Upper lobe of left lung (tissue), 6 donors: Measurements from ENCODE around the gene DOK7. TPM values are rescaled to one million over a fixed set of nuclear protein-coding genes. Genes with fewer than 3 reads are reported as not detected.

Experiments used
- ATAC-seq, 2 donors: fragments of 200-7000 bp; cut with Tn5 transposase; one replicate each; pipeline ENCODE4 v1.9.1; 2022; ENCODE audit warnings: mild to moderate bottlenecking in 2 of 2, moderate library complexity in 2 of 2; ENCODE audit not compliant: low FRiP score in 2 of 2
- DNase-seq, 2 donors: peaks; one replicate each; pipeline ENCODE4 v3.0.0-alpha.2; 2019 to 2020
- H3K27ac ChIP-seq, 4 donors: fragments of 200-600 bp; sonication (generic); one replicate each; pipeline ENCODE4 v1.5.1; 2016 to 2019
- H3K27me3 ChIP-seq, 4 donors: fragments of 200-600 bp; sonication (generic); one replicate each; pipeline ENCODE4 v1.5.1; 2017 to 2019
- H3K36me3 ChIP-seq, 4 donors: fragments of 200-600 bp; sonication (generic); one replicate each; pipeline ENCODE4 v1.5.1; 2016 to 2019
- H3K4me1 ChIP-seq, 4 donors: fragments of 200-600 bp; sonication (generic); one replicate each; pipeline ENCODE4 v1.5.1; 2018 to 2019
- H3K4me3 ChIP-seq, 4 donors: fragments of 200-600 bp; sonication (generic); one replicate each; pipeline ENCODE4 v1.5.1; 2017 to 2019; ENCODE audit warnings: mild to moderate bottlenecking in 2 of 4, moderate library complexity in 1 of 4
- H3K9me3 ChIP-seq, 4 donors: fragments of 200-600 bp; sonication (generic); one replicate each; pipeline ENCODE4 v1.5.1; 2018 to 2019
- EP300 ChIP-seq, 4 donors: sonication (generic); formaldehyde crosslinking; IDR thresholded peaks; one replicate each; pipeline ENCODE4 v1.5.1; 2017; ENCODE audit warnings: antibody characterized with exemption in 4 of 4, control low read depth in 2 of 4
- POLR2A ChIP-seq, 4 donors: fragments of 450-650 bp; IDR thresholded peaks; one replicate each; pipeline ENCODE4 v1.5.1; 2016 to 2017; ENCODE audit warnings: antibody characterized with exemption in 4 of 4, mild to moderate bottlenecking in 2 of 4
- POLR2AphosphoS5 ChIP-seq, 2 donors: sonication (generic); formaldehyde crosslinking; IDR thresholded peaks; one replicate each; pipeline ENCODE4 v1.5.1; 2017; ENCODE audit warnings: antibody characterized with exemption in 2 of 2
- WGBS, 2 donors: methylation state at CpG; one replicate each; pipeline ENCODE4 v1.1.5; 2017 to 2018; 5-methylcytosine and 5-hydroxymethylcytosine counted together
- total RNA-seq, 6 donors: library from RNA; depleted of rRNA in 4 of 6; stranded (reverse); fragments of >200 nt in 4 of 6; gene quantifications; one replicate each; pipeline versions ENCODE4 v1.1.0 to v1.2.1, GENCODE V29; 2016 to 2021
- TF ChIP-seq, protein P1 (sequence below), 6 experiments: fragments of 450-650 bp in 4 of 6; fragments of 200-600 bp in 2 of 6; sonication (generic) in 2 of 6; IDR thresholded peaks; one replicate each; pipeline ENCODE4 v1.5.1; 2016 to 2019; ENCODE audit warnings: antibody characterized with exemption in 6 of 6
- donor health status: DM: no; HTN: no; CAD: no; lungs with moderate emphysema.
- donor health status: DM: no; HTN: yes; CAD: no; lungs with severe emphysema.

The DOK7 gene
- total RNA-seq, 6 donors from 2014 or later = 2.1 to 16.0 (median 4.0) TPM

DNA sequence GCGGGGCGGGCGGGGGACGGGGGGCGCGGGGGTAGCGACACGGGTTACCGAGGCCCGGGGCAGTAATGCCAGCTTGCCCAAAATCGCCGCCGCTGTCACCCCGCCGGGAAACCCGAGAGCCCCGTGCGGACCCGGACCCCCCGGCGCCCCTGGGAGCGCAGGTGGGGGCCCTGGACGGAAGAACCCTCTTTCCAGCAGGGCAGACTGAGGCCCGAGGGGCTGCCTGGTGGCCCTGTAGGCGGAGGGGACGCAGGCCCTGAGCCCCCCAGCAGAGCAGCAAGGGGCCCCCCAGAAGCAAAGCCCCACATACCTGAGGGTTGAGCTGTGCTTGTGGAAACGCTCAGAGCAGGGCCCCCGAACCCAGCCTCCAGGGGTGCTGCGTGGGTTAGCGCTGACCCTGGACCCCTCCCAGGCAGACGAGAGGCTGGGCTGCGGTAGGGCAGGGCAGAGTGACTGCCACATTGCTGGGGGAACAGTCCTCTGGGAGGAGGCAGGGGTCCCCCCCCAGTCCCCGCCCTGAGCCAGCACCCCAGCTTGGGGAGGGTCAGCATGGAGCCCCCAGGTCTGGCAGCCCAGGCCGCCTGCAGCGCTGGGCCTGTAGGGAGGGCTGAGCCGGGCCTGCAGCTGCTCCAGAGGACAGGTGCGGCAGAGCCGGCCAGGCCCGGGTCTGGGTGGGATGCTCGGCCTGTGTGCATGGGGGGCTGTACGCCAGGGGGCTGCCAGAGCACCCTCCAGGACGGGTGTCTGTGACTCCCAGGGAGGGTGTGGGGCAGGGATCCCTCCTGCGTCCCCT, 646 bp downstream of the DOK7 start:
- Histone ChIP-seq H3K36me3 (no peaks in the 10 kb centered on the region), H3K4me1 (peaks cover 7 to 30% (median 23%) of the 10 kb centered on the region in 4 donors), H3K27me3 (peaks cover 0 to 12% (median 5%) of the 10 kb centered on the region in 4 donors), H3K9me3 (no peaks in the 10 kb centered on the region), H3K27ac (peak overlapping the region in 3 of 4 donors; percentile 0 to 37 (median 11)), H3K4me3 (peak overlapping the region in 3 of 4 donors; percentile 40 to 58 (median 56))
- 59 to 93% methylated on average over 3 to 6 of the region's 43 CpGs for WGBS, 2 donors
- DNase-seq (peak in 1 of 2 donors; percentile 79), ATAC-seq (no peak)
- TF ChIP-seq EP300 (IDR thresholded peaks at IDR 0.05) (no peak), POLR2A (IDR thresholded peaks at IDR 0.05) (no peak)
- TF ChIP-seq, protein P1, sequence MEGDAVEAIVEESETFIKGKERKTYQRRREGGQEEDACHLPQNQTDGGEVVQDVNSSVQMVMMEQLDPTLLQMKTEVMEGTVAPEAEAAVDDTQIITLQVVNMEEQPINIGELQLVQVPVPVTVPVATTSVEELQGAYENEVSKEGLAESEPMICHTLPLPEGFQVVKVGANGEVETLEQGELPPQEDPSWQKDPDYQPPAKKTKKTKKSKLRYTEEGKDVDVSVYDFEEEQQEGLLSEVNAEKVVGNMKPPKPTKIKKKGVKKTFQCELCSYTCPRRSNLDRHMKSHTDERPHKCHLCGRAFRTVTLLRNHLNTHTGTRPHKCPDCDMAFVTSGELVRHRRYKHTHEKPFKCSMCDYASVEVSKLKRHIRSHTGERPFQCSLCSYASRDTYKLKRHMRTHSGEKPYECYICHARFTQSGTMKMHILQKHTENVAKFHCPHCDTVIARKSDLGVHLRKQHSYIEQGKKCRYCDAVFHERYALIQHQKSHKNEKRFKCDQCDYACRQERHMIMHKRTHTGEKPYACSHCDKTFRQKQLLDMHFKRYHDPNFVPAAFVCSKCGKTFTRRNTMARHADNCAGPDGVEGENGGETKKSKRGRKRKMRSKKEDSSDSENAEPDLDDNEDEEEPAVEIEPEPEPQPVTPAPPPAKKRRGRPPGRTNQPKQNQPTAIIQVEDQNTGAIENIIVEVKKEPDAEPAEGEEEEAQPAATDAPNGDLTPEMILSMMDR (IDR thresholded peaks at IDR 0.05) = no peak

DNA sequence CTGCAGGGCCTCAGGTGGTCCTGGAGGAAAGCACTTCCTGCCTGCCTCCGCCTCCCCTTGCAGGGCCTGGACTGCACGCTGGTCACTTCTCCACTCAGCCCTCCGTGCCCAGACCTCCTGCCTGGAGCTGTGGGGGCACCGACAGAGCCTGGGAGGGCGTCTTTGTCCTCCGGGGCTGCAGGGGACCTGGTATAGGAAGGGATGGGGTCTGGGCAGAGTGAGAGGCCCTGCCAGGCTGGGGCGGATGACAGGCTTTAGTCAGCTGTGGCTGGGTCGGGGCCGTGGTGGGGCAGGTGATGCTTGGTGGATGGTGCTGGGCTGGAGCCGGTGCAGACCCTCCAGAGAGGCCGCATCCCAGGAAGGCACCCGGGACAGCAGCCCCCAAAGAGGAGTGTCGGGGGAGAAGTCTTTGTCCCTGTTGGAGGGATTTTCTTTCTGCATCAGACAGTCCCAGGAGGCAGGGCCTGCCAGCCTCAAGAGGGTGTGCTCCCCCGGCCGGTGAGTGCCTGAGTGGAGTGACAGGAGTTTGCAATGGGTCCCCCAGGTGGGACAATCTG, 1.3 kb downstream of the DOK7 start:
- Histone ChIP-seq H3K36me3 (no peaks in the 10 kb centered on the region), H3K4me1 (peaks cover 7 to 30% (median 23%) of the 10 kb centered on the region in 4 donors), H3K27me3 (peaks cover 0 to 12% (median 5%) of the 10 kb centered on the region in 4 donors), H3K27ac (no peak overlapping the region), H3K4me3 (peak overlapping the region in 2 of 4 donors; percentile 56 to 58), H3K9me3 (no peaks in the 10 kb centered on the region)
- DNase-seq (peak in 1 of 2 donors; percentile 76), ATAC-seq (no peak)
- WGBS, 2 donors = 83 to 88% methylated on average over 13 to 14 of the region's 15 CpGs
- TF ChIP-seq POLR2A (IDR thresholded peaks at IDR 0.05) = no peak
- TF ChIP-seq, protein P1 (IDR thresholded peaks at IDR 0.05) = no peak
- no peak for TF ChIP-seq POLR2AphosphoS5 (IDR thresholded peaks at IDR 0.05)
- TF ChIP-seq EP300 (IDR thresholded peaks at IDR 0.05) = no peak

DNA sequence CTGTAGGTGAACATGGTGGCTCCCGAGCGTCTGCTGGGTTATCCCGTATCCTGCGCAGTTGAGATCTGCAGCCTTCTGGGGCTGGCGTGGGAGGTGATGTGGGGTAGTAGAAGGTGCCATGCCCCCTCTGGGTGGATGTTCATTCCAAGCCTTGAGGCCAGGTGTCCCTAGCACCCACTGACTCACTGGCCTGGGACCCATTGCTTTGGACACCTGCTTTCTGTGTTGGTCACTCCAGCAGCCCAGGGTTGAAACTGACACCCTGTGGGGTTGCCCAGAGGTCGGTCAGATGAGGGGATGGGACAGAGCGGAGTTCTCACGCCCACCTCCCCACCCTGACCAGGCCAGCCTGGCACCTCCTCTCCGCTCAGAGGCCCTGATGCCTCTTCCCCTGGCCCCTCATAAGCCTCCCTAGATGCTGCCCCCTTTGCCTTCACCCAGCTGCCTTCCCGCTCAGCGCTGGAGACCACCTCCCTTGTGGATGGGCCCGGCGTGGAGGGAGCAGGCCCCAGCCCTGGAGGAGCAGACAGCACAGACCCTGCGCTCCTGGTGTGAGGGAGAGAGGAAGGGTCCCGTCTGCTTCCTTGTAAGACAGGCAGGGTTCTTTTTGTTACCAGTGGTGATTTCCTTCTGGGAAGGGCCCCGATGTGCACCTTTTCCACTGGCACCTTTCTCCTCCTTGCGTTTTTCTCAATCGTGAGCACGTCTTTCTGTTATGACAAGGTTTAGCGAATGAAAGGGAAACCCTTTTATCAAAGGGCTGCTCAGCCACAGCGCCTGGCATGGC, 2.0 kb downstream of the DOK7 start:
- Histone ChIP-seq H3K4me3 (no peak overlapping the region), H3K4me1 (peaks cover 7 to 30% (median 26%) of the 10 kb centered on the region in 4 donors), H3K27me3 (peaks cover 0 to 12% (median 5%) of the 10 kb centered on the region in 4 donors), H3K27ac (no peak overlapping the region), H3K9me3 (no peaks in the 10 kb centered on the region), H3K36me3 (no peaks in the 10 kb centered on the region)
- ATAC-seq (no peak), DNase-seq (peak in 1 of 2 donors; percentile 64)
- WGBS, 2 donors = 92 to 96% methylated on average over 17 to 21 of the region's 21 CpGs
- TF ChIP-seq, protein P1 (IDR thresholded peaks at IDR 0.05) = no peak
- no peak for TF ChIP-seq POLR2A (IDR thresholded peaks at IDR 0.05)
- no peak for TF ChIP-seq EP300 (IDR thresholded peaks at IDR 0.05)
- TF ChIP-seq POLR2AphosphoS5 (IDR thresholded peaks at IDR 0.05) = no peak

DNA sequence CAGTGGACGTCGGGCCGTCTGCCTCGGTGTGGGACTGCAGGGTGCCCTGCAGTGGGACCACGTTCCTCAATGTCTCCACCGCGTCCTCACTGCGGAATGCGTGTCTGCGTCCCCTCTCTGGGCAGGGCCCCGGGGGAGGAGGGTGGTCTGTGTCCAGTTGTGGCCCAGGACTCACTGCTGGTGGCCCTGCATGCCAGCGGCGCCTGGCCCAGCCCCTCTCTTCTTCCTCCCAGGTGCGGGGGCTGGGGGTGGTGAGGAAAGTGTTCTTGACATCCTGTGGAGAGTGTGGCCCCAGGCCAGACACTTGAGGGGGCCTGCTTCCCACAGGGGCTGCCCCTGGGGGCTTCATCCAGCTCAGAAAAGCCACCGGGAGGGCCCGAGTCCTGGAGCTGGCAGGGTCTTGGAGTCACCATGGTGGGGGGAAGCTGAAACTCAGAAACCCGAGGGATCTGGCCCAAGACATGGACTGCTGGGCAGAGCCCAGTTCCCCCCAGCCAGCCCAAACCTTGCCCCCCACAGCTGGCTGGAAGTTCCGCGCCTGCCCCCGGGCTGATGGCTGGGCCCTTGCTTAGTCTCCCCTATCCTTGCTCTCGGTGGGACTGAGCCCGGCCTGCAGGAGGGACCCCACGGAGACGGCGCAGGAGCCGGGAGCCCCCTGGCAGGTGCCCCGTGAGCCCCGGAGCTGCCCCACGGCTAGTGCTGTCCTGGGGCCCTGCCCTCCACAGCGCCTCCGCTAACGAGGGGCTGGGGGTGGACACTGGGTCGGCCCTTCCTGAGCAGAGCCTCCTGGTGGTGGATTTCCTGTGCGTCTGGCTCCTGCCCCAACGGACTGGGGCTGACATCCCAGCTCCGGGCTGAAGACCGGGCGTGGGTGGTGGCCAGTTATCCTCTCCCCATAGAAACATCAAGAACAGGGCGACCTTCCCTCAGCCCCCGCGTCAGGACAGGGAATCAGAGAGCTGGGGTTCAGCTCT, 2.9 kb downstream of the DOK7 start:
- WGBS, 2 donors = 76 to 96% methylated on average over 7 to 41 of the region's 41 CpGs
- no peak overlapping the region for H3K4me3 ChIP-seq

More for the DNA sequence above, 2.9 kb downstream of the DOK7 start:
- TF ChIP-seq, protein P1 (IDR thresholded peaks at IDR 0.05) = no peak
- TF ChIP-seq POLR2AphosphoS5 (IDR thresholded peaks at IDR 0.05) (no peak), POLR2A (IDR thresholded peaks at IDR 0.05) (no peak), EP300 (IDR thresholded peaks at IDR 0.05) (no peak)
- peaks cover 0 to 12% (median 5%) of the 10 kb centered on the region in 4 donors for H3K27me3 ChIP-seq
- DNase-seq = peak in 1 of 2 donors; percentile 74
- H3K9me3 ChIP-seq = no peaks in the 10 kb centered on the region
- no peaks in the 10 kb centered on the region for H3K36me3 ChIP-seq
- ATAC-seq = no peak
- peaks cover 7 to 36% (median 26%) of the 10 kb centered on the region in 4 donors for H3K4me1 ChIP-seq
- H3K27ac ChIP-seq = no peak overlapping the region
